Activated gamma-delta T cell (primary cell): ENCODE results near the gene WDR4.
"Not testable (repeated sequence)": the region's sequence is repeated elsewhere in the genome, so short reads cannot be mapped to it uniquely, and the experiment has no call there.

Experiments
- DNase-seq: peaks from one replicate; lab custom pipeline; 2025; lab: John Stamatoyannopoulos, UW

Gene WDR4

DNA sequence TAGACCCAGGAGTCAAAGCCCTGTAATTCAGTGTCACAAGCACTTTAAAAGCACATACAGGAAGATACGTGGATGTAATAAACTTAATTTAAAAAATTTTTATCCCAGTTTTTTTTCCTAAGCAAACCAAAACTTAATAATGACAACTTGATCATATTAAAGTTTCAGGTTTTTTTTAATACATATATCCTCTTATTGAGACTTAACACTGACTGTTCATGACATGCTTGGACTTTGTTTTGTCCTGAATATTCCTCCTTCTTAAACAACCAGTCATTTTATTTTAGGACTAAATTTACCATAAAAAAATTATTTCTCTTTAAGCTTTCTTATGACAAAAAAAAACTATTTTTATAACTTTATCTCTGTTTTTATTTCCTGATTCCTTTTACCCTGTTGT is 64.1 kb downstream of the WDR4 start:
- DNase-seq, result no peak

DNA sequence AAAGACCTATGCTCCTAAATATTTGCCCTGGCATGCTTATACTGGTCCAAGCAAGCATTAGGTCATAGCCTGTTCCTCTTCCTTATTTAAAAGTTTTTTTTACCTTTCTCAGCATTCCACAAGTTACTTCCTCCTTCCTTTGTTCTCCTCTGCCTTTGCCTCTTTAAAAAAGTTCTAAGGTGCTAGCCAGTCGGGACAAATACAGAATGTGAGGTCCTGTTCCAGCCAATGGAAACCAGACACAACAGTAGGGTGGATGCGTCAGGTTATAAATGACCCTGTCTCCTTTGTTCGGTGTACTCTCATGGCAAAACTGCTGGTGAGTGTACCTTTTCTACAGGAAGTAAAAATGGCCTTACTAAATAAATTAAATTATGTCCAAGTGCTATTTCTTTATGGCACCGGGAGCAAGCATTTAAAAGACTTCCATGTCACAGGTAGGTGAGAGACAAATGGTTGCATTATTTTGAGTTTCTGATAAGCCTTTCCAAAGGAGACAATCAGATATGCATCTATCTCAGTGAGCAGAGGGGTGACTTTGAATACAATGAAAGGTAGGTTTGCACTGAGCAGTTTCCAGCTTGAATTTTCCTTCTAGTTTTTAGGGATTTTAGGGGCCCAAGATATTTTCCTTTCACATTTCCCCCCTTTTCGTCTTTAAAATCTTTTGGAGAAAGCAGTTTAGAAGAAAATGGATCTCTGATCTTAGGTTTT is 66.7 kb downstream of the WDR4 start:
- DNase-seq, result not testable (repeated sequence)

DNA sequence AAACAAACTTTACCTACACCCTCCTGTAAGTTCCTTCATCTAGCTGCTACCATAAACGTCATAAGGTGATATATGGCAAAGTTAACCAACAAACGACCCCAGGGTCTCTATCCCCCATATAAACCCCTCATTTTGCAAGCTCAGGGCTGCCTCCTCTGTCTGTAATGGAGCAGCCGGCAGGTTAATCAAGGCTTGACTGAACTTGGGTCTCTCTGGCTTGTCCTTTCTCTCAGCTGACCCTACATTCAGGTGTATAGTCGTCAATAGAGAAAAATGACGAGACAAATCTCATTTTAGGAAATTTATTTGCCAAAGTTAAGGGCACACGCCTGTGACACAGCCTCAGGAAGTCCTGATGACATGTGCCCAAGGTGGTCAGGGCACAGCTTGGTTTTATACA is 67.4 kb downstream of the WDR4 start:
- no peak for DNase-seq

DNA sequence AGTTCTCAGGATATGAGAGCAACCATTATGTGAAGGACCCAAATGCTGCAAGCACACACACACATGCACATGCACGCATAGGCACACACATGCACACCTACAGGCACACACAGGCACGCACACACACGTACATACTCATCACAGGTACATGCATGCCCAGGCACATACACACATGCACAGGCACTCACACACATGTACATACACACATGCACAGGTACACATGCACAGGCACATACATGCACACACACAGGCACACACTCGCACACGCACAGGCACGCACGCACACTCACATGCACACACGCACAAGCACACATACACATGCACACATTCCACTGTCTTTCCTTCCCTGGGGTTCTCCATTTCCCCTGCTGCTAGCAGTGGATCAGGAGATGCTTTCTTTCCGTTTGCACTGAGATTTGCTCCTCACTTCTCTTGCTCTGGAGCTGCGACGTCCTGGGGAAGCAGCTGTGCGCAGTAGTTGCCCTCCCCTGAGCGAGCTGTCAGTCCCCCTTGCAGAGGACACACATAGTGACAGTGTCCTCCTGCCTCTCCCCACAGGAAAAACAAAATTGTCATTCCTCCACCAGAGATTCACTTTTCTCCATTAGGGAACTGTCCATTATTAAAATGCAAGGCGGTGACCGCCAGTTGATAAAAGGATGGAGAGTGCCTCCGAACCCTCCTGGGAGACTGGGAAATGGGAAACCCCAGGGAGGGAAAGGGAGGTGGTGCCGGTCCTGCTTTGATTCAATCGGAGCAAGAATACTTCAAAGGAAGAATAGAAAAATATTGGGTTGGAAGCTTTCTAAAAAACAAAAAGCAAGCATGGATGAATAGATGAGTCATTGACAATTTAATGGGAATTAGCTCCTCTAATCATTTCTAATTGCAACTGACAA is 69.5 kb downstream of the WDR4 start:
- no peak for DNase-seq

DNA sequence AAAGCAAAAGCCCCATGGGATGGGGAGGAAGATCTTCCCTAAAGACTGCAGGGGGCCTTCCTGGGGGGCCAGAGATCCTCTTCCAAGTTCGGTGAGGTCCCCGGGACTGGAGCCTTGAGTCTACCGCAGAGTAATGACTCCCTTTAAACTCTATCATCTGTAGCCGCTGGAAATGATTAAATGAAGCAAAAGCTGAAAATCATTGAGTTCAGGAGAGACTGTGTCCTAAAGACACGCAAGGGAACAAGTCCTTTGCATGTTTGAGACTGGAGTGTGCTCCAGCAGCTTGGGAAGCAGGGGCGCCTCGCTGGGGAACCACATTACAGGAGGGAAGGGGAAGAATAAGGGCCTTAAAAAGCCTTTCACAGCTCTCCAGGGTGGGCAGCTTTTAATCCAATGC is 70.2 kb downstream of the WDR4 start:
- no peak for DNase-seq

DNA sequence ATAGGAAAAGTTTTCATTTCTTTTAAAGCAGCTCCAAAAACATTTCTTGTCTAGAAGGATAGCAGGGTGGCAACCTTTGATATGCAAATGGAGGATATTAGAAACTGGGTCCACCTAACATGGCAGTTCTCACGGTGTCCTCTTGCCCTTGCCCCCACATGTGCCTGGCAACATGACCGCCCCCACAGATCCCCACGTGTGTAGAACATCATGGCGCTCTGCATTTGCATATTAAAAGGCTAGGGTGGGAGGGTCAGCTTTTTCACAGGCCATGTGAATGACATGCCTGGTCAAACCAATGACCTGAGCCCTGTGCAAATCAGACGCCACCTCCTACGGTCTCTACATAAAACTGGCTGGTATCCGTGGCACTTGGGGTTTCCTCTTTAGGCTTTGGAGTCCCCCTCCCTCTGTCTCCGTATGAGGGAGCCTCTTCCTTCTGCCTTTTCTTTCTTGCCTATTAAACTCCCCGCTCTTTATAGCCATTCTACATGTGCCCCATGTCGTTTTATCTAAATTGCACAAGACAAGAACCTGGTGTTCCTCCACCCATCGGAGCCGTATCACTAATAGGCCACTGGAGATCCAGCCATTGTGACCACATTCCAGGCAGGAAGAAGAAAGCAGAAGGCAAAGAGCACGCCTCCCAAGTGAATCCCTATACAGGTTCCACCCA is 71.3 kb downstream of the WDR4 start:
- no peak for DNase-seq

DNA sequence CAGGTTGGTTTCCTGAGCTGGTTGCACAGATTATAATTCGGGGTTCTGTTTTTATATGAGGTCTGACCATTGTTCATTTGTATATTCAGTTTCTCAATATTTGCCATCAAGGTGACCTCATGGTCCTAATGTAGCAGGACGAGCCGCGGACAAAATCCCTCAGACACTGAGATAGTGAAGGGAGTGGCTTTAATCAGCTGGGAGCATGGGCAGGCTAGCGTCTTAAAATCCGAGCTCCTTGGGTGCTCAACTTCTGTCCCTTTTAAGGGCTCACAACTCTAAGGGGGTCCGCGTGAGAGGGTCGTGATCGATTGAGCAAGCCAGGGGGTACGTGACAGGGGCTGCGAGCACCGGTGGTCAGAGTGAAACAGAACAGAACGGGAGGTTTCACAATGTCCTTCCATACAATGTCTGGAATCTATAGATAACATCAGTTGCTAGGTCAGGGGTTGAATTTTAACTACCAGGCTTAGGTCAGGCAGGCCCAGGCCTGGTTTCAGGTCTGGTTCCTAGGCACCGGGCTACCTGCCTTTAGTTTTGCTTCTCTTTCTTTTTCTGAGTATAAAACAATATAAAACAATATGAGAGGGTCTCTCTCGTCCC is 71.9 kb downstream of the WDR4 start:
- not testable (repeated sequence) for DNase-seq

DNA sequence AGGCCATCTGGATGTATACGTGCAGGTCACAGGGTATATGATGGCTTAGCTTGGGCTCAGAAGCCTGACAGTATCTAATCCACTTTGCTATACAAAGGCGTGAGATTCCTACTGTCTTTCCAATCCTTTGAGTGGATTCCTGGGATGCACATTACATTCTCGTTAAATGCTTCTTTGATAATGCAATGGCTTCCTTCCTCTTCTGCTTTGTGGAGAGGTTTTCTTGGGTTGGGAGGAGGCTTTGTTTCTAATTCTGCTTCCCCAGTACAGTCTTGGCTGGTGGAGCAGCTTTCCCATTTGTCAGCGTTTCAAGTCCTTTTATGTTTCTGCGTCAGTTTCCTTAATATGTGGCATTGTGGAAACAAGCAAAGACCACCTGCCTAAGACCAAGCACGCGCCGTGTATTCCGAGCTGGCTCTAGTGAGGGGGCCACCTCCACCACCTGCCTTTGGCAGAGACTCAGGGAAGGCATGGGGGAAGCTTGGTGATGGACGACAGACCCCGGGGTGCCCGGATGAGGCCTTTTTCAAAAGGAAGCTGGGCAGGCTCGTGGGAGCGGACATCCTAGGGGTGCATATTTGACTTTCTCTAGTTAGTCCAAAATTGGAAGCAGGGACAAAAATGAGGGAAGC is 72.7 kb downstream of the WDR4 start:
- no peak for DNase-seq

DNA sequence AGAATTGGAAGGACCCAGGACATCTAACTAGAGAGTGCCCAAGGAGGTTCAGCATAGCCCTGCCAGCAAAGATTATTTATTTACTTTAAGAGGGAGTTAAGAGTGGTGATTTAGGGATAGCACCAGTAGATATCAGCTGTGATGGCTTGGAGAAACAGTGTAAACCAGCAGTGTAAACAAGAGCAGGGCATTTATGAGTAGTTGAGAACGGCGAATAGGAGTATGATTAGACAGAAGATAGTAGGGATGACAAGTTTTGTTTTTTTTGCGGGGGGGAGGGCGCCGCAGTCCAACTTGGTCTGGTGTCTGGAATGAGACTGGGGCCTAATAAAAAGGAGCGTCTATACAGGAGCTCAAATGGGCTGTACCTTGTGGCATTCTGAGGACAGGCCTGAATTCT is 77.7 kb downstream of the WDR4 start:
- DNase-seq, result not testable (repeated sequence)

DNA sequence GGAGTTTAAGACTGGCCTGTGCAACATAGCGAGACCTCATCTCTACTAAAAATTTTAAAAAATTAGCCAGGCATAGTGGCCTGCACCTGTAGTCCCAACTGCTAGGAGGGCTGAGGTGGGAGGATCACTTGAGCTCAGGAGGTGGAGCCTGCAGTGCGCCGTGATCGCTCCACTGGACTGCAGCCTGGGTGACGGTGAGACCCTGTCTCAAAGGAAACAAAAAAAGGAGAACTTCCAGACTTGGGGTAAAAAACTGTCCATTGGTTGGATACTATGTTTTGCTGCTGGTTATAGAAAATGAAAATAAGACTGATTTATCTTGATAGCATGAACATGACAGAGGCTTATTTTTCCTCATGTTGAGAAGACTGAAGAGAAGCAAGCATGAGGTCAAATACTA is 79.4 kb downstream of the WDR4 start:
- DNase-seq, result no peak

DNA sequence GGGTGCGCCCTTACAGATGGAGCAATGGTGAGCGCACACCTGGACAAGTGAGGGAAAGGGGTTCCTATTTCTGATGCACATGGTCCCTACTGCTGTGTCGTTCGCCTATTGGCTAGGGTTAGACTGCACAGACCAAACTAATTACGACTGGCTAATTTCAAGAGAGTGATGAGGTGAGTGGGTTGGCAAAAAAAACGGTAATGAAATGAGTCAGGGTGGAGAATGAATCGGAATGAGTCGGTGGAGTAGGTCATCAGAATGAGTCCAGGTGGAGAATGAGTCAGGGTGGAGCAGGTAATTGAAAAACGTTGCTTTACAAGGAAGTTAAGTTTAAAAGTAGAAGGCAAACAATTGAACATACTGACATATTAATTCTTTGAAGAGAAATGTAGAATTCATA is 79.8 kb downstream of the WDR4 start:
- DNase-seq, result no peak
